MV-4-11 (cell line): ENCODE measurements around the gene ZNF837.

Source experiments
- DNase-seq: peaks from one replicate; lab custom pipeline; 2025; lab: John Stamatoyannopoulos, UW

ZNF837 gene

DNA sequence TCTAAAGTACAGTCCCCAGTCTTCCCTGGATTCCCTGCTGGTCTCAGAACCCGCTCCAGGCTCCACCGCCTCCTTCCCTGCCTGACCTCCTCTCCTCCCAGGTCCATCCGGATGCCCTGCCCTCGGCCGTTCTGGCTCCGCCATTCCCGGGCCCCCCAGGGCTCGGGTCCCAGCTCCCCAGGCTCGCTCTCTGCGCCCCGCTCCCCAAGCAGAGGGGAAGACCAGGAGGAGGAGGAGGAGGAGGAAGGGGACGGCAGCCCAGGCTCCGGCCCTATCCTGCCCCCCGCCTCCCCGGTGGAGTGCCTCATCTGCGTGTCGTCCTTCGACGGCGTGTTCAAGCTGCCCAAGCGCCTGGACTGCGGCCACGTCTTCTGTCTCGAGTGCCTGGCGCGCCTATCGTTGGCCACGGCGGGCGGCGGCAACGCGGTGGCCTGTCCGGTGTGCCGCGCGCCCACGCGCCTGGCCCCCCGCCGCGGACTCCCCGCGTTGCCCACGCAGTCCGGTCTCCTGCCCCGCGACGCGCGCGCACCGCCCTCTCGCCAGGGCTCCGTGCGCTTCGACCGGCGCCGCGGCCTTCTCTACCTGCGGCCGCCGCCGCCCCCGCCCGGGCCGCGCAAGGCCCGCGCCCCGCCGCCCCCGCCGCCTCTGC is 15.3 kb upstream of the ZNF837 start:
- no peak for DNase-seq

DNA sequence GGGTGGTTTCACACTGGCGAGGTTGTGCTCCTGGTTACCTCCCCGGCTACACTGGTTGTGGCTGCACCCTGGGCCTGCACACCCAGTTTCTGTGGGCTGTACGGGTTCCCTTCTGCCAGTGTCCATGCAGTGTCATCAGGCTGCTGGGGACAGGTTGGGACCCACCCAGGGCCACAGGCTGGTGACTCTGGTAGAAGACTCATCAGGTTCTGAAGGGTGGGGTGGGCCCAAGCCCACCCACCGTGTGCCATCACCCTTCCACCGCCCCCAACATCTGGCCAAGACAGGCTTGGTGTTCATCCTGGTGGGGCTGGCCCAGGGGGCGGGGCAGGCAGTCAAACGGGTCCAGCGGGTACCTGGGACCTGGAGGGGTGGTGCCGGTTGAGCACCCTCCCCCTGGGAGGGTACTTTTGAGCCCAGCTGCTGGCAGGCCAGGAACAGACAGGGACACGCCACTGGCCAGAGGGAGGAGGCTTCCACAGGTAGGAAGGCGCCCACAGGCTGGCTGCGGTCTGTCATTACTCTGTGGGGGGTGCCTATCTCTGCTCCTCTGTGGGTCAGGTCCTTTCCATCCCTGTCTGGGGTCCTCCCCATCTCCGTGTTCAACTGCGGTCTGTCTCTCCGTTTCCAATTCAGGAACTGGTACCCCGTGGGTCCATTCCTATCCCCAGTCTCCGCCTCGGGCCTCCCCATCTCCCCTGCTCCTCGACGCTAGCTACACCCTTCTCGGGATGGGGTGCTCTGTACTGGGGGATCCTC is 14.6 kb upstream of the ZNF837 start, which contains the start of gene RNF225:
Gene RNF225, plus strand, starts transcription at position 437 of the 759 bp plus-strand sequence. CDS start 434 bp downstream, outside the sequence.
- DNase-seq = no peak

DNA sequence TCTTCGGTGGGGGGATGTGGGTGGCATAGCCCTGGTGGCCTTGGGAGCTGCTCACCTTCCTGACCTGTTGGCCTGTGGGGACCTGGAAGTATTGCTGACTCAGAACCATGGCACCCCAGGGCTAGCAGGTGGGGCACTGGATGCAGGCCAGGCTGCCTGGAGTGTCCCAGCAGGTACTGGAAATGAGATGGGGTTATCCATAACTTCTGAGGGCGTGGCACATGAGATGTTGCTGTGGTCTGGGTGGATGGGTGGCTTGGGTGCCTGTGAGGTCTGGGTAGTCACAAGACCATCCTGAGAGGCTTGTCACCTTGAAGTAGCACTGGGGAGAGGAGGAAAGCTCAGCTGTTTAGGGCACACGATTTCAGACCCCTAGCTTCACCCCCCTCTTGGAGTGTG is 14.0 kb upstream of the ZNF837 start:
- no peak for DNase-seq

DNA sequence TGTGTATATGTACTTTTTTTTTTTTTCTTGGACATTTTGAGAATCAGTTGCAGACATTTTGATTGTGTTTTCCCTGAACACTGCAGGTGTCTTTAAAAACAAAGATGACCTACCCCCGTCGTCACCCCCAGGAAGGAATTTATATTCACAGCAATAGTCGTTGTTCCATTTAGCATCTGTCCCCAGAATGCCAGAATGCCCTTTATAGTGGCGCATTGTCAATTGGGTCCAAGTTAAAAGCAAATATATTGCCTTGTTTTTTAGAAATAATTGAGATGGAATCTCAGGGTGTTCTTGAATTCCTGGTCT is 12.8 kb upstream of the ZNF837 start:
- DNase-seq = no peak

DNA sequence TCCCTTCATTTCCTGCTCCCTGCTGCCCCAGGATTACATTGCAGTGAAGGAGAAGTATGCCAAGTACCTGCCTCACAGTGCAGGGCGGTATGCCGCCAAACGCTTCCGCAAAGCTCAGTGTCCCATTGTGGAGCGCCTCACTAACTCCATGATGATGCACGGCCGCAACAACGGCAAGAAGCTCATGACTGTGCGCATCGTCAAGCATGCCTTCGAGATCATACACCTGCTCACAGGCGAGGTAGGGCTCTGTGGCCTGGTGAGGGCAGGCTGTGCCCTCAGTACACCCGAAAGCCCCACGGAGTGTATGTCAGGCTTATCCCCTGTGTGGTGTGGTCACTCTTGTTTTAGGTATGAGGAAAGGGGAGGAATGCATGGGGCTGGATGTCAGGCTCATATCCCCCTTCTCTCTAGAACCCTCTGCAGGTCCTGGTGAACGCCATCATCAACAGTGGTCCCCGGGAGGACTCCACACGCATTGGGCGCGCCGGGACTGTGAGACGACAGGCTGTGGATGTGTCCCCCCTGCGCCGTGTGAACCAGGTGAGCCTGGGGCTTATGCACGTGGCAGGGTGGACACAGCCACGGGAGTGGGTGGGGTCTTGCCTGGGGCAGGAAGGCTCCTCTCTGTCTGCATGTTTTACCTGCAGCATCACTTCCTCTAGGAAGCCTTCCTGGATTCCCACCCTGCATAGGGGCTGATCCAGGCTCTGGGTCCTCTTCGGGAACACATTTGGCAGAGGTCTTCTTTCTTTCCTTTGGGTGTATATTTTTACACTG is 12.3 kb upstream of the ZNF837 start:
- no peak for DNase-seq

DNA sequence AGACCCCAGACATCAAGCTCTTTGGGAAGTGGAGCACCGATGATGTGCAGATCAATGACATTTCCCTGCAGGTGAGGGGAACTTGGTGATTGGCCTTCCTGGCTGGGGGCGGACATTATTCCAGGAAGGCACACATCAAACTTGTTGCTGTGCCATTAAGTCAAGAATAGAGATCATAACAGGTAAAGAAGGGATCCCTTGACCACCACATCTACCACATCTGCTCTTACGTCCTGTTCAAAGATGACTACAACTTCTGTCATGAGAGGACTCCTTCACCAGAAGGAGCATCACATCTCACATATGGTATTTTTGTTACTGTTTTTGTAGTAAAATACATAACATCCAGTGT is 7.3 kb upstream of the ZNF837 start:
- DNase-seq = no peak

DNA sequence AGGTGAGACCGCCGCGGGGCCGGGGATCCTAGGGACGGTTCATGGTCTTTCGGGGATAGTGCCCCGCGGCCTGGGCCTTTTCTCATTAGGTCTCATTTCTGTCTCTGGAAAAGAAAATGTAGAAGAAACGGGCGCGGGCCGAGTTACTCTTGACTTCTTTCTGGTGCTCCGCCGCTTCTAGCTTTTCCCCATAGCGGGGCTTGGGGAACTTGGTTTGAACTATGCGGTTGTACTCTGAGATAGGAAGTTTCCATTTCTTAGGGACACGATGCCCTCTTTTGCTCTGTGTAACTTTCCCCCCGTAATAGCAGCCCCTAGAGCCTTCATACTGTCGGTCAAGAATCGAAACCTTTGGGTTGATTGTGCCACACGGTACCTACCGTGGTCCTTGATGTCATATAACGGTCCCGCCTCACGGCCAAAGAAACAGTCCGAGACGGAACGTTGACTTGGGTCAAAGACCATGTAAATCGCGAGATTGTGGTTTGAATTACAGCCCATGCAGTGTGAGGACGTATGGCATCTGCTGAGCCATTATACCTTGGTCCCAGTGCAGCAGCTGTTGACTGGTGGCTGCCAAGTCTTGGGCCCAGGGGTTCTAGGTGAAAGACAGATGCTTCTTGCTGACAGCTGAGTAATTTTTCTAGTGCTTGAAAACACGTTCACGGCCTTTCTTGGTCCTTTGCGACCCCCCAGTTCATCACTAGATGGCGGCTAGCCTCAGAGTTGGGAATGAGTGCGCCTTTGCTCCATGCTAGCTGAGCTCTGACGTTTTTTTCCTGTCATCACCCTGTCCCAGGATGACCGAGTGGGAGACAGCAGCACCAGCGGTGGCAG is 6.7 kb upstream of the ZNF837 start:
- DNase-seq = no peak

DNA sequence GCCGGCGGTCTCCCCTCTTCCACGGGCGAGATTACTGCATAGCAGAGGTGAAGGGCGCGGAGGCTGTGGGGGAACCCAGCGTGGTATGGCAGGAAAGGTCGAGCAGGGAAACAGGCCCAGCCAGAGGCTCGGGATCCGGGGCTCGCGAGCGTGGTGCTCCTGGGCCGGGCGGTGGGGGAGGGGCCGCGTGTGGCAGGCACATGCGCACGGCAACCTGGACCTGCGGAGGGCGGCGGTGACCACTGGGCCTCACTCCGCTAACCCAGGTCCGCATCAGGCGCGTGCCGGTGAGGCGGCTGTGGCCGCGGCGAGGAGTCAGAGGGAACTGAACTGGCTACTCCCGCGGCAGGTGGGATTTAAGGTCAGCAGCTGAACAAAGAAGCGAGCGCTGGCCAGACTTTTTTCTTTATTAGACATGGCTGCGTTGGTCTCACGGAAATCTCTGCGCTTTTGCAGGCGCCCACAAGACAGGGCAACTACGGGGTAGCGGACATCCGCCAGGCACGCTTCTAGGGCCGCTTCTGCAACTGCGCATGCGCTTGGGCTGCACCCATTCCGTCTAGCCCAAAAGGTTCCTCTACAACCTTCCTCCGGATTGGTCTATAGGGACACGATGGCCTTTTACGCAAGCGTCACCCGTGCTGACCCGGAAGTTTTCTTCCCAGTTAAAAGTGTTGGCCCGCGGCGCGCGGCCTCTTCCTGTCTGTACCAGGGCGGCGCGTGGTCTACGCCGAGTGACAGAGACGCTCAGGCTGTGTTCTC is 5.9 kb upstream of the ZNF837 start, which contains the start of gene RPS5:
Gene RPS5, plus strand, starts transcription at position 694 of the 762 bp plus-strand sequence. CDS start 869 bp downstream, outside the sequence.
- peak; percentile 100 for DNase-seq

DNA sequence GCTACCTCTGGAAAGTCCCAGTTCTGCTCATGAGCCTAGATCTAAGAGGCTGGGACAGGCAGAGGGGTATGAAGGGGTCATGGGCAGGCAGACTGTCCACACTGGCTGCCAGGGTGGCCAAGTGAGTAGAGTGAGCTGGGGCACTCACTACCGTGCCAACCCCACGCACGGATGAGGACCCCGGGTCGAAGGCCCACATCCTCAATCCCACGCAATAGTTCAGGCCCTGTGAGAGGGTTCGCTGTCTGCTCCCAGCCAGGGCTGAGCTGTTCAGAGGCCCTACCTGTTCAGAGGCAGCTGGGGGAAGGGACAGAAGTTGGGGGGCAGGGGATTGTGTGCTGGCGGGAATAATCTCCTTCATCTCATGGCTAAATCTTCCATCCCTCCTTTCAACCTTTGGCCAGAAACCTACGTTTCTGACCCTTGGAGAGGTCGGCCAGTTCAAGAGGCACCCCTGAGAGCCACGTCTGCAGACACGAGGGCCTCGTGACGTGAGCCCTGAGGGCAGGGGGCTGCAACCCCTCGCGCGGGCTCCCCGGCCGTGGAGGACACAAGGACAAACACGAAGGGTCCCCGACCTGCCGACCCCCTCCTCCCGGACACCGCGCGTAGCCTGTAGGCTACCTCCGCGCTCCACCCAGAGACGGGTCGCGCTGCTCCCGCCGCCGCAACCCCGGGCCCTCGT is 5.2 kb upstream of the ZNF837 start:
- DNase-seq = no peak

DNA sequence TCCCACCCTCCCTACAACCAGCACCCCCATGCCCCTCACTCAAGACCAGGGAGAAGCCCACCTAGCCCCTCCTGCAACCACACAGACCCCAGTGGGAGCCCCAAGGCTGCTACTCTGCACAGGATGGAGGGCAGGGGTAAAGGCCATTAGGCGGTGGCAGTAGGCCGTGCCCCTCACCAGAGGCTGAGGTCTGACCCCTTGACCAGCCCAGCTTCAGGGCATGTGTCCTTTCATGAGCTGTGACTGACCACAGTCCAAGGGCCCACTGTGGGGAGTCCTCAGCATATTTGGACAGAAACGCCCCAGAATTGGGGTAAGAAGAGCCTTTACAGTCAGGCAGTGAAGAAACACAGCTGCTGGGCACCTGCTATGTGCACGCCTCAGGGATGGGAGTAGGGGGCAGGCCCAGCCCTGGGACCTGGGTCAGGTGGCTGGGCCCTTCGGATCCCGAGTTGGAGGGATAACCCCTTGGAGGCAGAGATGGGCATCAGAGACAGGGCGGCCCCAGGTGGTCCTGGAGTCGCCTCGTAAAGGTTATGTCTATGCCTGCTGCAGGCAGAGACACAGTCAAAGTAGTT is 4.6 kb upstream of the ZNF837 start:
- DNase-seq = no peak

DNA sequence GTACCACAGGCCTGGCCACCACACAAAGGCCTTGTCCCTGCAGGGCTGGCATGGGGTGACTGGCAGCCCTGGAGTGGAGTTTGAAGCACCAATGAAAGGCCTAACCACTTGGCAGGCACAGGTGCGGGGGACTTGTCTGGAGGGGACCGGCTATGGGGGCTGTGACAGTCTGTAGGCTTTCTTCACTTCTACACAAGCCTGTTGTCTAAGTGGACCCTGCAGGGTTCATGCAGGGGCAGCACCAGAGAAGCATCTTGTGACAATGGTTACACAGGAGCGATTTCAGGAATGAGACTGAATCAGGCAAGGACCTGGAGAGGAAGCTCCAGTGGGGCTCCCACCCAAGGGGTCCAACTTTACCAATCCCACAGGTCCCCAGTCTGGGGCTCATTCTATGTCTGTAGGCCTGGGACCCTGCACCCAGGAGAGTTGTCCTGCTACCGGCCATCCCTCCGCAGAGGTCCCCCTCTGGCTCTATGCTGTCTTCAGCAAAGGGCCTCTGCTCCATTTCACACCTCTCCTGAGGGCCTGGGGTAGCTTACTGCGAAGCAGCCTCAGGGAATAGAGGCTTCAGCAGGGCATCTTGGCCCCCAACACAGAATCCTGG is 2.3 kb upstream of the ZNF837 start:
- no peak for DNase-seq

DNA sequence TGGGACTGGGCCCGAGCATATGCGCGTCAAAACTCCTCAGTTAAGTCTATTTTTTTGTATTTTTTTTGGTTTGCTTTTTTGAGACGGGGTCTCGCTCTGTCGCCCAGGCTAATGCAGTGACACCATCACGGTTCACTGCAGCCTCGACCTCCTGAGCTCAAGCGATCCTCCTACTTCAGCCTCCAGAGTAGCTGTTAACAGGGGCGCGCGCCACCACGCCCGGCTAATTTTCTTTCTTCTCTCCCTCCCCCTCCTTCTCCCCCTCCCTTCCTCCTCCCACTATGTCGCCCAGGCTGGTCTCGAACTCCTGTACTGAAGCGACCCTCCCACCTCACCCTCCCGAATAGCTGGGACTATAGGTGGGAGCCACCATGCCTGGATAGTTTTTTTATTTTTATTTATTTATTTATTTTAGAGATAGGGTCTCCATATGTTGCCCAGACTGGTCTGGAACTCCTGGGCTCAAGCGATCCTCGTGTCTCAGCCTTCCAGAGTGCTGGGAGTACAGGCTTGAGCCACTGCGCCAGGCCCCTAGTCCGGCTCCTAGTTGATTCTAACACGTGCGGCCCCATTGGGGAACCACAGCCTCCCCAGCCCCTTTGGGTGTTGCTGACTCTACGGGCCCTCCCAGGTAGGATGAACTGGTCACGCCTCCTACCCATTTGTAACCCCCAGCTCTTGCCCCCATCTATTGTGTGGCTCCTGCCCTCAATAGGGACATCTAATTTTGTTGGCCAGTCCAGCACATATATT is 806 bp upstream of the ZNF837 start:
- no peak for DNase-seq

DNA sequence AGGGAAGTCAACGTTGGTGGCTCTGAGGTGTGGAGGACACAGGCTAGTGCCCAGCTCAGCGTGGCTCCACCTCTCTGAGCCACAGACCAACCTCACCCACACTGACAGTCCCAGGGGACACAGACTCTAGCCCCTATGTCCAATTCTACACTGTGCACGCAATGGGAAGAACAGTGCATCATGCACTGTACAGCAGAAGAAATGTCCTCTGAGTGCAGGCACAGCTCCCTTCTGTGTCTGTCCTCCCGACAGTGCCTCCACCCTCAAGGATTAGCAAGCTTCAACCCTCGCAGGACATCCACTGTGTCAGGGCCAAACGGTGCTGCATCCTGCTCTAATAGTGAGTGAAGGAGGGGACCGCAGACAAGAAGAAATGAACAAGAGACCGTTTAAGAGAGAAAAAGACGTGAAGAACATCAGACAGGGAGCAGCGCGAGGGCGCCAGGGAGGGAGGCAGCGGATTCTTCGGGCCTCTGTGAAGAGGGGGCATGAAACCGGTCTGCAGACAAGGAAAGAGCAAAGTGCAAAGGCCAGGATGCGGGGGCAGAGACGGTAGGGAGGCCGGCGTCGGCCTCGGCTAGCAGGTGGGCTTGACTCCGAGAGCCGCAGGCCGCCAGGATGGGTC is 681 bp downstream of the ZNF837 start:
- no peak for DNase-seq

DNA sequence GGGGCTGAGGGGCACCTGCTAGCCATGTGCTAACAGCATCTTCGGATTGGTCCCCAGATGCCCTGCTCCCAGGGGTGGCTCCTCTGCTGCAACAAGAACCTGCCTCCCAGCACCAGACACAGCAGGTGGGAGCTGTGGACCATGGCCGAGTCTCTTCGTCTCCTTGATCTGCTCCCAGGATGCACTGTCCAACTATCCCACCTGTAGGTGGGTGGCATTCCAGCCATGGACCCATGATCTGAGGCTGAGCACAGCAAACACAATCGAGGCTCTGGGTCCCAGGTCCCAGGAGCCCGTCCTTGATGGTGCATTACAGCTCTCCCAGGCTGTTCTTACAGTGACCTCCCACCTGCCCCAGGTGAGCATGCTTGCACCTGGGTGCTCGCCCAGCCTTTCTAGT is 1.6 kb downstream of the ZNF837 start:
- DNase-seq = no peak

DNA sequence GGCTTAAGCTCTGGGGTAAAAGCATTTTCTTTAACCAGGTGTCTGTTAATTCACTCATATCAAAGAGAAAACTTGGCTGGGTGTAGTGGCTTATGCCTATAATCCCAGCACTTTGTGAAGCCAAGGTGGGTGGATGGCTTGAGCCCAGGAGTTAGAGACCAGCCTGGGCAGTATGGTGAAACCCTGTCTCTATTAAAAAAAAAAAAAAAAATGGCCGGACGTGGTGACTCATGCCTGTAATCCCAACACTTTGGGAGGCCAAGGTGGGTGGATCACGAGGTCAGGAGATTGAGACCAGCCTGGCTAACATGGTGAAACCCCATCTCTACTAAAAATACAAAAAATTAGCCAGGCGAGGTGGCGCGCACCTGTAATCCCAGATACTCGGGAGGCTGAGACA is 4.1 kb downstream of the ZNF837 start:
- peak; percentile 38 for DNase-seq

DNA sequence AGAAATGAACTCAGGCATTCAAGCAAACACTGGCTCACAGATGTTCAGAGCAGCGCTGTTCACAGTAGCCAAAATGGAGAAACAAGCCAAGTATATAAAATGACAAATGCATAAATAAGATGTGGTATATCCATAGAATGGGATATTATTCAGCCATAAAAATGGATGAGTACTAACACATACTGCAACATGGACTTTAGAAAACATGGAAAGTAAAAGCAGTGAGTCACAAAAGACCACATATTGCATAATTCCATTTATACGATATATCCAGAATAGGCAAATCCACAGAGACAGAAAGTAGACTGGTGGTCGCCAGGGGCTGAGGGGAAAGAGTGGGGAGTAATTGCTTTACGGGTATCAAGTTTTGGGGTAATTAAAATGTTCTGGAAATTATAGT is 6.6 kb downstream of the ZNF837 start:
- DNase-seq = peak; percentile 76

DNA sequence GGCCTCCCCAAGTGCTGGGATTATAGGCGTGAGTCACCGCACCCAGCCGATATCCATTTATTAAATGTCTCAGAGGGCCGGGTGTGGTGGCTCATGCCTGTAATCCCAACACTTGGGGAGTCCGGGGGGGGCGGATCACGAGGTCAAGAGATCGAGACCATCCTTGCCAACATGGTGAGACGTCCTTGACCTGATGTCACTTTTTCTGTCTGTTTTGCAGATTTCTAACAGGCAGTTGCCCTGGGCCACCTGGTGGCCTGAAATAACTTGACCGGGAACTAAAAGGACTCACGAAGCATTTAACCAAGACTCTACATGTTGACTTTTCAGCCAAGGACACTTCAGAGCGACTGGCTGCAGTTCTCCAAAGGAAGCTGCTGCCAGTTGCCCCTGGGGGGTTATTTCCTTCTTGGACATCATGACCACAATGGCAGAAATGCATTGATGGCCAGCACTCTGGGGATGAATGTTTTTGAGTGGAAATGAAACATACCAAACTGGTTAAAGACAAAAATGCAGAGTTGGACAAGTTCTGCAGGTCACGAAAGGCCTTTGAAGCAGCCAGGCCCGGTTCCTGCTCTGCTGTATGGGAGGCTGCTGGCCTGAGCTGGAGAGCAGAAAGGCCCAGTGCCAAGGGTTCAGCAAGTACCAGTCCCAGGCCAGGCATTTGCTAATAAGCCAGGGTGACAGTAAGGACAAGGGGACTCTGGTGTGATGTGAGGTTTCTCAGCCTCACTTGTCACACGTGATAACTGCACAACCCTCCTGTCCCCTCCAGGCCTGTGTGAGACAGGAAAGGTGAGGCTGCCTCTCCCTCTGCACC is 8.3 kb downstream of the ZNF837 start:
- no peak for DNase-seq
